Subcutaneous adipose tissue (tissue), 4 donors: ENCODE results near the gene COPS8. TPM values are rescaled to one million over a fixed set of nuclear protein-coding genes. Genes with fewer than 3 reads are reported as not detected.

Source experiments
- total RNA-seq, 4 donors: library from RNA; depleted of rRNA; stranded (reverse); fragments of >200 nt; gene quantifications; one replicate each; pipeline ENCODE4 v1.1.0, GENCODE V29; 2016
- TF ChIP-seq, protein P1 (sequence below): fragments of 450-650 bp; IDR thresholded peaks from one replicate; pipeline ENCODE4 v1.5.1; 2016; ENCODE audit warnings: low read depth, mild to moderate bottlenecking, control low read depth, antibody characterized with exemption, moderate library complexity

The COPS8 gene
- total RNA-seq, 4 donors from 2014 or later = 81.0 to 139 (median 124) TPM

- TF ChIP-seq, protein P1, sequence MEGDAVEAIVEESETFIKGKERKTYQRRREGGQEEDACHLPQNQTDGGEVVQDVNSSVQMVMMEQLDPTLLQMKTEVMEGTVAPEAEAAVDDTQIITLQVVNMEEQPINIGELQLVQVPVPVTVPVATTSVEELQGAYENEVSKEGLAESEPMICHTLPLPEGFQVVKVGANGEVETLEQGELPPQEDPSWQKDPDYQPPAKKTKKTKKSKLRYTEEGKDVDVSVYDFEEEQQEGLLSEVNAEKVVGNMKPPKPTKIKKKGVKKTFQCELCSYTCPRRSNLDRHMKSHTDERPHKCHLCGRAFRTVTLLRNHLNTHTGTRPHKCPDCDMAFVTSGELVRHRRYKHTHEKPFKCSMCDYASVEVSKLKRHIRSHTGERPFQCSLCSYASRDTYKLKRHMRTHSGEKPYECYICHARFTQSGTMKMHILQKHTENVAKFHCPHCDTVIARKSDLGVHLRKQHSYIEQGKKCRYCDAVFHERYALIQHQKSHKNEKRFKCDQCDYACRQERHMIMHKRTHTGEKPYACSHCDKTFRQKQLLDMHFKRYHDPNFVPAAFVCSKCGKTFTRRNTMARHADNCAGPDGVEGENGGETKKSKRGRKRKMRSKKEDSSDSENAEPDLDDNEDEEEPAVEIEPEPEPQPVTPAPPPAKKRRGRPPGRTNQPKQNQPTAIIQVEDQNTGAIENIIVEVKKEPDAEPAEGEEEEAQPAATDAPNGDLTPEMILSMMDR = no peak
These were observed 61.6 kb downstream of the COPS8 start for GRCh38 chr2:237147317-237147716.

GRCh38 chr2:237148624-237149023 is 62.9 kb downstream of the COPS8 start:
- TF ChIP-seq, protein P1 = no peak

GRCh38 chr2:237149425-237149824 is 63.7 kb downstream of the COPS8 start:
- TF ChIP-seq, protein P1 = no peak
